Measurements from ENCODE around the gene ASB10. TPM values are rescaled to one million over a fixed set of nuclear protein-coding genes. Genes with fewer than 3 reads are reported as not detected.

ASB10 gene
- total RNA-seq, 1 experiment from 2014 or later: not detected

- H3K4me3 ChIP-seq (ENCODE audit: low read depth in 2 of 2, low read length in 2 of 2): no peak overlapping the region
- in situ Hi-C loops (cut with HindIII; ENCODE audit: low pct_unique_long_range_greater_than_20kb, low sequenced_read_pairs) (no loop called here), intact Hi-C loops (cut with micrococcal nuclease; ENCODE audit: unreplicated experiment) (no loop called here)
- H3K4me1 ChIP-seq (ENCODE audit: control insufficient read depth, insufficient read depth, low read length): no peaks in the 10 kb centered on the region
- DNase-seq (ENCODE audit: low read depth, low spot score) (no peak), ATAC-seq (no peak)
- CTCF ChIA-PET: no interaction called here
- POLR2A ChIA-PET: no interaction called here
- H3K27me3 ChIP-seq (ENCODE audit: control insufficient read depth, insufficient read depth, low read length): no peaks in the 10 kb centered on the region
- no peaks in the 10 kb centered on the region for H3K9me3 ChIP-seq (ENCODE audit: control insufficient read depth, insufficient read depth, low read depth, low read length)
- no TSS peak for BruUV-seq (replicated peaks)
- H3K27ac ChIP-seq (ENCODE audit: low read length): no peak overlapping the region
- peaks cover 5% of the 10 kb centered on the region for H3K36me3 ChIP-seq (ENCODE audit: control insufficient read depth, insufficient read depth, low read length)
- TF ChIP-seq POLR2AphosphoS5 (IDR thresholded peaks at IDR 0.05; ENCODE audit: low read depth, low read length) (no peak), SIN3A (IDR thresholded peaks at IDR 0.05; ENCODE audit: borderline replicate concordance, insufficient read depth, low read depth, low read length) (no peak)
- TF ChIP-seq, protein P1, sequence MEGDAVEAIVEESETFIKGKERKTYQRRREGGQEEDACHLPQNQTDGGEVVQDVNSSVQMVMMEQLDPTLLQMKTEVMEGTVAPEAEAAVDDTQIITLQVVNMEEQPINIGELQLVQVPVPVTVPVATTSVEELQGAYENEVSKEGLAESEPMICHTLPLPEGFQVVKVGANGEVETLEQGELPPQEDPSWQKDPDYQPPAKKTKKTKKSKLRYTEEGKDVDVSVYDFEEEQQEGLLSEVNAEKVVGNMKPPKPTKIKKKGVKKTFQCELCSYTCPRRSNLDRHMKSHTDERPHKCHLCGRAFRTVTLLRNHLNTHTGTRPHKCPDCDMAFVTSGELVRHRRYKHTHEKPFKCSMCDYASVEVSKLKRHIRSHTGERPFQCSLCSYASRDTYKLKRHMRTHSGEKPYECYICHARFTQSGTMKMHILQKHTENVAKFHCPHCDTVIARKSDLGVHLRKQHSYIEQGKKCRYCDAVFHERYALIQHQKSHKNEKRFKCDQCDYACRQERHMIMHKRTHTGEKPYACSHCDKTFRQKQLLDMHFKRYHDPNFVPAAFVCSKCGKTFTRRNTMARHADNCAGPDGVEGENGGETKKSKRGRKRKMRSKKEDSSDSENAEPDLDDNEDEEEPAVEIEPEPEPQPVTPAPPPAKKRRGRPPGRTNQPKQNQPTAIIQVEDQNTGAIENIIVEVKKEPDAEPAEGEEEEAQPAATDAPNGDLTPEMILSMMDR (IDR thresholded peaks at IDR 0.05): no peak
- TF ChIP-seq, protein P2, sequence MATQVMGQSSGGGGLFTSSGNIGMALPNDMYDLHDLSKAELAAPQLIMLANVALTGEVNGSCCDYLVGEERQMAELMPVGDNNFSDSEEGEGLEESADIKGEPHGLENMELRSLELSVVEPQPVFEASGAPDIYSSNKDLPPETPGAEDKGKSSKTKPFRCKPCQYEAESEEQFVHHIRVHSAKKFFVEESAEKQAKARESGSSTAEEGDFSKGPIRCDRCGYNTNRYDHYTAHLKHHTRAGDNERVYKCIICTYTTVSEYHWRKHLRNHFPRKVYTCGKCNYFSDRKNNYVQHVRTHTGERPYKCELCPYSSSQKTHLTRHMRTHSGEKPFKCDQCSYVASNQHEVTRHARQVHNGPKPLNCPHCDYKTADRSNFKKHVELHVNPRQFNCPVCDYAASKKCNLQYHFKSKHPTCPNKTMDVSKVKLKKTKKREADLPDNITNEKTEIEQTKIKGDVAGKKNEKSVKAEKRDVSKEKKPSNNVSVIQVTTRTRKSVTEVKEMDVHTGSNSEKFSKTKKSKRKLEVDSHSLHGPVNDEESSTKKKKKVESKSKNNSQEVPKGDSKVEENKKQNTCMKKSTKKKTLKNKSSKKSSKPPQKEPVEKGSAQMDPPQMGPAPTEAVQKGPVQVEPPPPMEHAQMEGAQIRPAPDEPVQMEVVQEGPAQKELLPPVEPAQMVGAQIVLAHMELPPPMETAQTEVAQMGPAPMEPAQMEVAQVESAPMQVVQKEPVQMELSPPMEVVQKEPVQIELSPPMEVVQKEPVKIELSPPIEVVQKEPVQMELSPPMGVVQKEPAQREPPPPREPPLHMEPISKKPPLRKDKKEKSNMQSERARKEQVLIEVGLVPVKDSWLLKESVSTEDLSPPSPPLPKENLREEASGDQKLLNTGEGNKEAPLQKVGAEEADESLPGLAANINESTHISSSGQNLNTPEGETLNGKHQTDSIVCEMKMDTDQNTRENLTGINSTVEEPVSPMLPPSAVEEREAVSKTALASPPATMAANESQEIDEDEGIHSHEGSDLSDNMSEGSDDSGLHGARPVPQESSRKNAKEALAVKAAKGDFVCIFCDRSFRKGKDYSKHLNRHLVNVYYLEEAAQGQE (IDR thresholded peaks at IDR 0.05; ENCODE audit: insufficient read depth in 1 of 2, low read depth in 2 of 2, low read length in 1 of 2): no peak
Observed at GRCh38 chr7:151132461-151133205, 54.4 kb downstream of the ASB10 start.

DNA sequence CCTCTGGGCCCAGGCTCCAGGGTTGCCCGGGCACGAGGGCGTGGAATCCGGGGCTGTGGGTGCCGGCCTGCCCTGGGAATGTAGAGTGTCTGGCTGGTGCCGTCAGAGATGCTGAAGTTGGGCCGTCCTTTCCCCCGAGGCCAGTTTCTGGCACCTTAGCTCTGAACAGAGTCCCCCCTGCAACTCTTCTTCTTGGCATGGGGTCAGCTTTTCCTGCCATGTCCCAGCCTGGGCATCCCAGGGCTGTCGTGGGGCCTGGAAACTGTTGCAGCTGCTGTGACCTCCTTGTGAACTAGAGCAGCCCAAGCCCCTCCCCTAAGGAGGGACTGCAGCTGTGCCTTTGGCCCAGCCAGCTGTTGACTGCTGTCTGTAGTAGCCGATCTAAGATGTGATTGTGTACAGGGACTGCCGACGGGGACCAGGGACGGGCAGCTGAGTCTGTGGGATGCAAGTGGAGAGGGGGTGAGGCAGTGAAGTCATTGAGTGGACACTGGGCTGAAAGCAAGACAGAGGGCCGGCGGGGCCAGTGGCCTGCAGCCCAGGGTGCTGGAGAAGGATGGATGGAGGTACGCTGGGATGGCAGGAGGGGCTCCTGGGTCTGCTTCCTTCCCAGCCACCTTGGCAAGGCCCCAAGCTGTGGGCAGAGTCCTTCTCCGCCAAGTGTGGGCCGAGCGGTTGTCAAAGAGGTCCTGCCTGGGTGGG, 55.3 kb downstream of the ASB10 start:
- Histone ChIP-seq H3K4me3 (ENCODE audit: low read depth in 2 of 2, low read length in 2 of 2) (no peak overlapping the region), H3K9me3 (ENCODE audit: control insufficient read depth, insufficient read depth, low read depth, low read length) (no peaks in the 10 kb centered on the region), H3K27me3 (ENCODE audit: control insufficient read depth, insufficient read depth, low read length) (no peaks in the 10 kb centered on the region), H3K27ac (ENCODE audit: low read length) (no peak overlapping the region), H3K36me3 (ENCODE audit: control insufficient read depth, insufficient read depth, low read length) (peaks cover 5% of the 10 kb centered on the region), H3K4me1 (ENCODE audit: control insufficient read depth, insufficient read depth, low read length) (no peaks in the 10 kb centered on the region)
- ATAC-seq (no peak), DNase-seq (ENCODE audit: low read depth, low spot score) (no peak)
- intact Hi-C loops (cut with micrococcal nuclease; ENCODE audit: unreplicated experiment) (no loop called here), in situ Hi-C loops (cut with HindIII; ENCODE audit: low pct_unique_long_range_greater_than_20kb, low sequenced_read_pairs) (no loop called here)
- CTCF ChIA-PET: no interaction called here
- TF ChIP-seq TCF7L2 (IDR thresholded peaks at IDR 0.05; ENCODE audit: low read depth, low read length) (no peak), SIN3A (IDR thresholded peaks at IDR 0.05; ENCODE audit: borderline replicate concordance, insufficient read depth, low read depth, low read length) (no peak), POLR2AphosphoS5 (IDR thresholded peaks at IDR 0.05; ENCODE audit: low read depth, low read length) (no peak)
- TF ChIP-seq, protein P2 (IDR thresholded peaks at IDR 0.05; ENCODE audit: insufficient read depth in 1 of 2, low read depth in 2 of 2, low read length in 1 of 2): no peak
- TF ChIP-seq, protein P1 (IDR thresholded peaks at IDR 0.05): no peak
- BruUV-seq (replicated peaks): no TSS peak
- POLR2A ChIA-PET: no interaction called here

Data from Panc1 (cell line).